ENCODE measurements around the gene CACNA1I.

CACNA1I gene

GRCh38 chr22:39610766-39611165, 40.2 kb downstream of the CACNA1I start:
- no peak overlapping the region for H3K4me3 ChIP-seq (ENCODE audit: low read length)
- TF ChIP-seq, protein P1, sequence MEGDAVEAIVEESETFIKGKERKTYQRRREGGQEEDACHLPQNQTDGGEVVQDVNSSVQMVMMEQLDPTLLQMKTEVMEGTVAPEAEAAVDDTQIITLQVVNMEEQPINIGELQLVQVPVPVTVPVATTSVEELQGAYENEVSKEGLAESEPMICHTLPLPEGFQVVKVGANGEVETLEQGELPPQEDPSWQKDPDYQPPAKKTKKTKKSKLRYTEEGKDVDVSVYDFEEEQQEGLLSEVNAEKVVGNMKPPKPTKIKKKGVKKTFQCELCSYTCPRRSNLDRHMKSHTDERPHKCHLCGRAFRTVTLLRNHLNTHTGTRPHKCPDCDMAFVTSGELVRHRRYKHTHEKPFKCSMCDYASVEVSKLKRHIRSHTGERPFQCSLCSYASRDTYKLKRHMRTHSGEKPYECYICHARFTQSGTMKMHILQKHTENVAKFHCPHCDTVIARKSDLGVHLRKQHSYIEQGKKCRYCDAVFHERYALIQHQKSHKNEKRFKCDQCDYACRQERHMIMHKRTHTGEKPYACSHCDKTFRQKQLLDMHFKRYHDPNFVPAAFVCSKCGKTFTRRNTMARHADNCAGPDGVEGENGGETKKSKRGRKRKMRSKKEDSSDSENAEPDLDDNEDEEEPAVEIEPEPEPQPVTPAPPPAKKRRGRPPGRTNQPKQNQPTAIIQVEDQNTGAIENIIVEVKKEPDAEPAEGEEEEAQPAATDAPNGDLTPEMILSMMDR (conservative IDR thresholded peaks at IDR 0.05; ENCODE audit: low read depth, low read length) = no peak
- DNase-seq (ENCODE audit: low read depth) = no peak

DNA sequence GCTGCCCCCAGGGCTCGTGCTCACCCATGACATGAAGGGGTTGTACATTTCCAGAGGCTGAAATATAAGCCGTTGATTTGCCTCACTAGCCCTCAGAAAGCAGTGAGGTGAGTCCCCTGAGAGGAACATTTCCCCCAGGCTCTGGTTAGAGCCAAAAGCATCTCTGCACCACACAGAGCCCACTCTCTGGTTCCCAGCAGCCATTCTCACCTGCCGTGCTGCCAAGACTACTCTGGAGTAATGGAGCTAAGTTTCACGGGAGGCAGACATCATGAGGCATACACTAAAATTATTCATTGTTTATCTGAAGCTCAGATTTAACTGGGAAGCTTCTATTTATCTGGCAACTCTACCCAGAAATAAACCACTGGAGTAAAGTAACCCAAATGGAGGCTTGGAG, 40.8 kb downstream of the CACNA1I start:
- no peak for DNase-seq (ENCODE audit: low read depth)
- no peak overlapping the region for H3K4me3 ChIP-seq (ENCODE audit: low read length)
- TF ChIP-seq, protein P1 (conservative IDR thresholded peaks at IDR 0.05; ENCODE audit: low read depth, low read length) = no peak

DNA sequence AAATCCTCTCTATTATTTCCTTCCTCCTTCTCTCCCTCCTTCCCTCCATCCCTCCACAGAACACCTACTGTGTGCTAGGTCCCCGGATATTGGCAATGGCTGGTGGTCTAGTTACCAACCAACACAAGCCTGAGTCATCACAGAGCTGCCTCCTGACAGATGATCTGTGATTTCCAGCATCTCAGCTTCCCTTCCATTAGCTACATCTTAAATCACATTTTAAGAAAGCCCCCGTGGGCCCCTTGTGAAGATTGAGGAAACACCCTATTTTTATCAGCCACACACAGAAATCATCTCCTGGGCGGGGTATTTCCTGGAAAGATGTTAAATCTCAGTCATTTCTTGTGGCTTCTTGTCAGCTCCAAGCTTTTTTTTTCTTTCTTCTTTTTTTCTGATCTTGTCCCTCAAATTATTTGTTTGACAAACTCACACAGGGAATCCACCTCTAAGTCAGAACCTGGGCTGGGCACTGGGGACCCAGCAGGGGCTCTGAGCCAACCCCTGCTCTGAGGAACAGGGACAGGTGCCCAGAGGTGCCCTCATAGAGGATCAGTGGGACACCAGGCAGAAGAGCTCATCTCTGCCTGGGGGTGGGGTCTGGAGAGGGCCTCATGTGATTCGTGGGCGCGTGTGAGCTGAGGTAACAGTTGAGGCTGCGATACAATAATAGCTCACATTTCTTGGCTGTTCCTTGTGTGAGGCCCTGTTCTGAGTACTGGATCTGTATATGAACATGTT, 42.4 kb downstream of the CACNA1I start:
- no peak for DNase-seq (ENCODE audit: low read depth)
- H3K4me3 ChIP-seq (ENCODE audit: low read length) = no peak overlapping the region
- TF ChIP-seq, protein P1 (conservative IDR thresholded peaks at IDR 0.05; ENCODE audit: low read depth, low read length) = no peak

GRCh38 chr22:39613549-39613921, 43.0 kb downstream of the CACNA1I start:
- TF ChIP-seq, protein P1 (conservative IDR thresholded peaks at IDR 0.05; ENCODE audit: low read depth, low read length) = no peak
- DNase-seq (ENCODE audit: low read depth) = no peak
- no peak overlapping the region for H3K4me3 ChIP-seq (ENCODE audit: low read length)

GRCh38 chr22:39614442-39614841, 43.9 kb downstream of the CACNA1I start:
- DNase-seq (ENCODE audit: low read depth) = no peak
- TF ChIP-seq, protein P1 (conservative IDR thresholded peaks at IDR 0.05; ENCODE audit: low read depth, low read length) = no peak
- H3K4me3 ChIP-seq (ENCODE audit: low read length) = no peak overlapping the region

DNA sequence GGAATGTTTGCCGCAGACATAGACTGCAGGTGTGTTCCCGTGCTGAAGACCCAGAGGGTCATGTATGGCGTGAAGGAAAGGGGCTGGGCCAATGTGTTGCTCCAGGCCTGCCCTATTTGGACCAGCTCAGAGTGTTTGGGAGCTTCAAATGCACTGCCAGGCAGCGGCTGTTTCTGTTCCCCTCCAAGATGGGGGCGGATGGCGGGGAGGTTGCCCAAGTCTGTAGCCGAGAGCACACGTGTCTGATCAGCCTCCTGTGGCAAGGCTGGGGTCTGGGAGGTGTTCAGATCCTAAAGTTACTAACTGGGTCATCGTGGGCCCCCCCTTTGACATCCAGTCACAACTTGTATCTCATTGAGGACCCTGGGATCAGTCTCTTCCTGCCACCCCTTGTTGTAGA, 45.5 kb downstream of the CACNA1I start:
- TF ChIP-seq, protein P1 (conservative IDR thresholded peaks at IDR 0.05; ENCODE audit: low read depth, low read length) = no peak
- H3K4me3 ChIP-seq (ENCODE audit: low read length) = no peak overlapping the region
- no peak for DNase-seq (ENCODE audit: low read depth)

DNA sequence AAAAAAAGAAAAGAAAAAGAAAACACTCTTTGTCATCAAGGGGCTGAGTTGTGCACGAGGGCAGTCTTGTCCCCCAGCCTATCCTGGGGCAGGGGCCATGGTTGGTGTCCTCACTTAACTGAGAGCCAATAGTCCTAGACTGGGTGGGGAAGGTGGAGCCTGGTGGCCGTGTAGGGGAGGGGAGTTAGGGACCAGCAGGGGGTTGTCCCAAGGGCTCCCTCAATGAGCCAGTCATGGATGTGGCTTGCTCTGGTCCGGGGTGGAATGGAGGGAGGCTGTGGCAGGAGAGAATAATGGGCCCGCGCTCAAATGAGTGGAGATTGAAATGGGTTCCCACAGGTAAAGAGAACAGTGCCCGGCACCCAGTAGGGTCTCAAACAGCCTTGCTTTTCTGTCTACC, 46.2 kb downstream of the CACNA1I start:
- TF ChIP-seq, protein P1 (conservative IDR thresholded peaks at IDR 0.05; ENCODE audit: low read depth, low read length) = no peak
- H3K4me3 ChIP-seq (ENCODE audit: low read length) = no peak overlapping the region
- no peak for DNase-seq (ENCODE audit: low read depth)

Measured in retinal pigment epithelial cell (primary cell).